Left ventricle myocardium superior (tissue), 1 donor: ENCODE measurements around the gene VNN1. TPM values are rescaled to one million over a fixed set of nuclear protein-coding genes. Genes with fewer than 3 reads are reported as not detected.
"Not testable (repeated sequence)": the region's sequence is repeated elsewhere in the genome, so short reads cannot be mapped to it uniquely, and the experiment has no call there.

Experiments used
- ATAC-seq: fragments of 200-7000 bp; cut with Tn5 transposase; one replicate; pipeline ENCODE4 v1.9.1; 2020; ENCODE audit warnings: mild to moderate bottlenecking, moderate library complexity
- DNase-seq: peaks from one replicate; pipeline ENCODE4 v3.0.0-alpha.2; 2020
- intact Hi-C: fragments of 100-400 bp; cut with micrococcal nuclease; formaldehyde crosslinking; loops from one replicate; pipeline ENCODE4 v1.11.0; 2022
- total RNA-seq: library from RNA; stranded (reverse); fragmentation: NEBNext Ultra II Directional; extraction: Animal tissue kit (Norgen Biotek cat#: 25700); gene quantifications from one replicate; pipeline ENCODE4 v1.2.1, GENCODE V29; 2021
- donor health status: DM: no; HTN: yes; CAD: no; lungs with severe emphysema.

Gene VNN1
- total RNA-seq, 1 donor from 2014 or later: 1.9 TPM

DNA sequence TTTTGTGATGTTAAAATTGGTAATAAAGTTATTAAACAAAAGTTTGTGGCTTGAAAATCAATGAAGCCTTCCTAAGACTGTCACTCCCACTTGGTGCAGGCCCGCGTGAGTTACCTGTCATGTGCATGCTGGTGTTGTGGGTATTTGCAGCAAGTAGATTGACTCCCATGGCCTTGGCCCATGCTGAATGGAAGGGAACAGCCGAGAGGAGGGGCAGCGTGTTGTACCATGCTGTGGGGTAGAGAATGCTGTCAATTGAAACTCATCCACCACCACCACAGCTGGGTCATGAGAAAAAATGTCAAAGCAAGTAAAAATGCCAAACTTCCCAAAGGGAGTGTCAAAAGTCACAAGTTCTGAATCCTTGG lies 12.7 kb upstream of the VNN1 start:
- intact Hi-C loops: no loop called here
- DNase-seq (no peak), ATAC-seq (no peak)

DNA sequence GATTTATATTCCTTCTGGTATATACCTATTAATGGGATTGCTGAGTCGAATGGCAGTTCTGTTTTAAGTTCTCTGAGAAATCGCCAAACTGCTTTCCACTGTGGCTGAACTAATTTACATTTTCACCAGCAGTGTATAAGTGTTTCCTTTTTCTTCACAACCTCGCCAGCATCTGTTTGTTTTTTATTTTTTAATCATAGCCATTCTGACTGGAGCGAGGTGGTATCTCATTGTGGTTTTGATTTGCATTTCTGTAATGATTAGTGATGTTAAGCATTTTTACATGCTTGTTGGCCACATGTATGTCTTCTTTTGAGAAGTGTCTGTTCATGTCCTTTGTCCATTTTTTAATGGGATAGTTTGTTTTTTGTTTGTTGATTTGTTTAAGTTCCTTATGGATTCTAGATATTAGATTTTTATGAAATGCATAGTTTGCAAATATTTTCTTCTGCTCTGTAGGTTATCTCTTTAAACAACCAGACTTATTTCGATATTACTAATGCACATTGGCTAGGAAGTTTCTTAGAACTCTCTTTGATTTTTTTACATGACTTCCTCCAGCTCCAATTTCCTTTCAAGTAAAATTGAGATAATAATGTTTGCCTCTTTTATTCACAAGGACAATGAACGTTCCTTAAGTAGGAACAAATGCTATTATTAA lies 12.2 kb upstream of the VNN1 start:
- intact Hi-C loops: no loop called here
- DNase-seq (no peak), ATAC-seq (no peak)

DNA sequence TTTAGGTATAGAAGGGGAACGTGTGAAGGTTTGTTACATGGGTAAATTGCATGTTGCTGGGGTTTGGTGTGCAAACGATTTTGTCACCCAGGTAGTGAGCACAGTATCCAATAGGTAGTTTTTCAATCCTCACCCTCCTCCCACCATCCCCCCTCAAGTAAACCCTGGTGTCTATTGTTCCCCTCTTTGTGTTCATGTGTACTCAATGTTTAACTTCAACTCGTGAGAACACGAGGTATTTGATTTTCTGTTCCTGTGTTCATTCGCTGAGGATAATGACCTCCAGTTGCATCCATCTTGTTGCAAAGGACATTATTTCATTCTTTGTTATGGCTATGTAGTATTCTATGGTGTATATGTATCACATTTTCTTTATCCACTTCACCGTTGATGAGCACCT lies 11.6 kb upstream of the VNN1 start:
- DNase-seq (no peak), ATAC-seq (no peak)
- intact Hi-C loops: no loop called here

DNA sequence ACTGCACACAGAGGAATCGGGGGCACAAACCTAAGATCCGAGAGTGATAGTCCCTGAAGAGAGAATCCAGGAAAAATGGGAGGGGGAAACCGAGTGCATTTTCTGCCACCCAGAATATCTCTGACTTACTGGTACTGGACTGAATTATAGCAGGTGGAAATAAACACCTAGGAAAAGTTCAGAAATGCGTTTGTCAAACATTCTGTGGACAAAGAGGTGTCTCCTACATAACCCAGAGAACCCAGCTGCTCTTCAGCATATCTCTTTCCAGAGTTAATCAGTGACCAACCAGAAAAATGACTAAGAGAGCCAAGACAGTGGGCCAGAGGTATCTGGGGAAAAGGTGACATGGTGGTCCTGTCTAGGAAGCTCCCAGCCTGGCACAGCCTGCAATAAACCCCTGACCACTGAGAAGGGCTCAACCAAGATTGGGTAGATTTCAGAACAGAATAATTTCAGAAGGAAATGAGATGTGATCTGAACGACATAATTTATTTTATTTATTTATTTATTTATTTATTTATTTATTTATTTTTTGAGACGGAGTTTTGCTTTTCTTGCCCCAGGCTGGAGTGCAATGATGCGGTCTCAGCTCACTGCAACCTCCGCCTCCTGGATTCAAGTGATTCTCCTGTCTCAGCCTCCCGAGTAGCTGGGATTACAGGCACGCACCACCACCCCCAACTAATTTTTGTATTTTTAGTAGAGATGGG lies 6.0 kb upstream of the VNN1 start:
- ATAC-seq: no peak
- intact Hi-C loops: no loop called here
- DNase-seq: no peak

DNA sequence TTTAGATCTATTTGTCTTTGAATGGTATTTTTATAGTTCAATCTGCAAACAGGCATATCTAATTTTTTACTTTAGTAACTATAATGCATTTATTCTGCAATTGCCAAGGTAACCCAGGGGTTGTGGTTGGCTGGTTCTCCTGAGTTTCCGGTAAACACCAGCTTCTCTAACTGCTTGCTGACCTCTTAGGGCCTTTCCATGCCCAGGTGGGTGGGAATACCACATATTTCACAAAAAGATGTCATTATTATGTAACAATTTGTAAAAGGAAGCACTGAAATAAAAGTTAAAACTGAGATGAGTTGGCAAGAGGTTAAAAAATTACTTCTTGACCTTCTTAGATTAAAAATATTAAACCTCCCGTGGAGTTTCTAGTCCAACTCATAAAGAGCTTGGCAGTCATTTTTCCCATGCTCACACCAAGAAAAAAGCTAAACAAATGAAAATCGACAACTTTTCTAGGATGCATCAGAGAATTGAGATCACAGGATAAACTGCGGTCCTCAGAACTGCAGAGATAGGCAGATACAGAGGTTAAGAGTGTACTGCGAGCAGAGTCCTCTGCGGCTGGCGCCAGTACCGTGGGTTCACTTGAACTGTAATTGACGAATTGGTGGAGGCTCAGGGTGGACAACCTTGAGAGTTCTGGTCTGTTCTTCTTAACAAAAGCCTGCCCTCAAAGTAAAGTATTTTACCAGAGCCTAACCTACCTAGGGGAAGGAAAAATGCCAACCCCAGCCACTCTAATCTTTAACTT lies 2.2 kb upstream of the VNN1 start:
- no peak for DNase-seq
- no peak for ATAC-seq
- intact Hi-C loops: no loop called here

DNA sequence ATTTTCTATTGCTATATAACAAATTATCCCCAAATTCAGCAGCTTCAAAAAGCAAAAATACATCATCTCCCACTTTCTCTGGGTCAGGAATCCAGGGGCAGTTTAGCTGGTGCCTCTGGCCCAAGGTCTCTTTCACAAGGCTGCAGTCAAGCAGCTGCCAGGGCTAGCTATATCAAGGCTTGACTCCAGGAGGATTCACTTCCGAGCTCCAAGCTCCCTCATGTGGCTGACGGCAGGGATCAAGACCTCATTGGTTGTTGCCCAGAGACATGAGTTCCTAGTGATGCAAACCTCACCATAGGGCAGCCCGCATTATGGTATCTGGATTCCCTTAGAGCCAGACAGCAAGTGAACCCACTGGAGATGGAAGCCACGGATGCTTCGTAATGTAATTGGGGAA lies 1.3 kb upstream of the VNN1 start:
- ATAC-seq (peak; percentile 41), DNase-seq (peak; percentile 25)
- intact Hi-C loops: no loop called here

DNA sequence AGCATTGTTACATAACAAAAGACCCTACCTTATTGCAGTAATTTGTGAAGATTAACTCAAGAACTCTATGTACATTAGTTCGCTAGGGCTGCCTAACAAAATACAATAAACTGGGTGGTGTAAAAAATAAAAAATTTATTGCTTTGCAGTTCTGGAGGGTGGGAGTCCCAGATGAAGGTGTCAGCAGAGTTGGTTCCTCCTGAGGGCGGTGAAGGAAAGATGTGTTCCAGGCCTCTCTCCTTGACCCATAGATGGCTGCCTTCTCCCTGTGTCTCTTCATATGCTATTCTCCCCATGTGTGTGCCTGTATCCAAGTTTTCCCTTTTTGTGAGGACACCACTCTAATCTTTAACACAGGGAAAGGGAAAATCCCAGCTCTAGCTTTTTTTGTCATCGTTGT lies 305 bp upstream of the VNN1 start:
- intact Hi-C loops: no loop called here
- ATAC-seq: peak; percentile 49
- DNase-seq: no peak

DNA sequence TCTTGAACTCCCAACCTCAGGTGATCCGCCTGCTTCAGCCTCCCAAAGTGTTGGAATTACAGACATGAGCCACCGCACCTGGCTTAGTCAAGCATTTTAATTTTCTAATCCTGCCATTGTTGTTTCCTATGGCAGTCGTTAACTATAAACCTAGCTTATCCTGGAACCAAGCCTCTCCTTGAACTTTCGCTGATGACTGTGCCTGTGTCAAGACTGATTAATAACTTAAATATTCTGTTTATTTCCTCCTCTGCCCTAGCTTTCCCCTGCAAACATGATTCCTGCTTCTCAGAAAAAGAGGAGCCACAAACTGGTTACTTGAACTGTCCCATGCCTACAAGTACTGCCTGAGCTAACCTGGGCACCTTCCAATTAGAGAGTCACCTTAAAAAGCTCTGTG lies 1.5 kb downstream of the VNN1 start:
- ATAC-seq: no peak
- intact Hi-C loops: no loop called here
- DNase-seq: no peak

DNA sequence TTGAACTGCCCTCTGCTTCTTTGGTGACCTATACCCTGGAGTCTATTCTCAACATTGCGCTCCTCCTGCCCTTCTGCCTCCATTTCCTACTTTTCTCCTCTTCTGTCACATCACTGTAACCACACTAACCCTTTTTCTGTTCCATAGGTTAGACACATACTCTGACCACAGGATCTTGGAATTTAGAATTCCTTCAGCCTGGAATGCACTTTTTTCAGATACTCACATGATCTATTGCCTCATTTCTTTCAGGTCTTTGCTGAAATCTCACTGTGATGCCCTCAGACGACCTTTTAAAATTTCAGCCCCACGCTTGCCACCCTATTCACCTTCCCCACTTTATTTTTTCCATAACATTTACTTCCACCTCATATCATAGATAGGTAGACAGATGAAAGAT lies 5.1 kb downstream of the VNN1 start:
- no peak for ATAC-seq
- intact Hi-C loops: no loop called here
- no peak for DNase-seq

DNA sequence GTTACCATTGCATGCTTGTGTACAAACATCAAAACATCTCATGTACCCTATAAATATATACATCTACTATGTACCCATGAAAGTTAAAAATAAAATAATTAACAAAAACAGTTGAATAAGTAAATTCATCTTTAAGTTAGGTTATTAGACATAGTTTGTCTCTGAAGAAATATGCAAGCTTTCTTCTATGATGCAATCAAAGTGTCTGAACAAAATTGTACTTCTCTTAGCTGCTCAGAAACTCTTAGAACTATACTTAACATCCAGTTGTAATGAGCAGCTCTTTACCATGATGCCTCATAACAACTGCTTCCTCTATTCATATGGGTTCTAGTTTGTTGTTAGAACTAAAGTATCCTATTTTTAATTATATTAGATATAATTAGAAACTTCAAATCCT lies 5.9 kb downstream of the VNN1 start:
- DNase-seq: no peak
- intact Hi-C loops: no loop called here

DNA sequence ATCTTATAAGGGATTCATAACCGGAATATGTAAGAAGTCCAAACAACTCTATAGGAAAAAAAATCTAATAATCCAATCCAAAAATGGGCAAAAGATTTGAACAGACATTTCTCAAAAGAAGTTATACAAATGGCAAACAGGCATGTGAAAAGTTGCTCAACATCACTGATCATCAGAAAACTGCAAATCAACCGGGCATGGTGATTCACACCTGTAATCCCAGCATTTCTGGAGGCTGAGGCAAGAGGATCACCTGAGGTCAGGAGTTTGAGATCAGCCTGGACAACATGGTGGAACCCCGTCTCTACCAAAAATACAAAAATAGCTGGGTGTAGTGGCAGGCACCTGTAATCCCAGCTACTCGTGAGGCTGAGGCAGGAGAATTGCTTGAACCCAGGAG lies 7.1 kb downstream of the VNN1 start:
- intact Hi-C loops, DNase-seq, ATAC-seq: not testable (repeated sequence)

More for the DNA sequence above, 5.9 kb downstream of the VNN1 start:
- no peak for ATAC-seq

DNA sequence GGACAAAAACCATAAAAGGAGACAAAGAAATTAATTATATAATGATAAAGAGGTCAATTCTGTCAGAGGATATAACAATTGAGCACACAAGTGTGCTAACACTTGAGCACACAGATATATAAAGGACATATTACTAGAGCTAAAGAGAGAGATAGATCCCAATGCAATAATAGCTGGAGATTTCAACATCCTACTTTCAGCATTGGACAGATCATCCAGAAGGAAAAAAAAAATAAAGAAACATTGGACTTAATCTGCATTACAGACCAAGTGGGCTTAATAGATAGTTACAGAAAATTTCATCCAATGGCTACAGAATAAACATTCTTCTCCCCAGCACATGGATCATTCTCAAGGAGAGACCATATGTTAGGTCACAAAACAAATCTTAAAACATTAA lies 9.9 kb downstream of the VNN1 start:
- DNase-seq: no peak
- no peak for ATAC-seq
- intact Hi-C loops: no loop called here

DNA sequence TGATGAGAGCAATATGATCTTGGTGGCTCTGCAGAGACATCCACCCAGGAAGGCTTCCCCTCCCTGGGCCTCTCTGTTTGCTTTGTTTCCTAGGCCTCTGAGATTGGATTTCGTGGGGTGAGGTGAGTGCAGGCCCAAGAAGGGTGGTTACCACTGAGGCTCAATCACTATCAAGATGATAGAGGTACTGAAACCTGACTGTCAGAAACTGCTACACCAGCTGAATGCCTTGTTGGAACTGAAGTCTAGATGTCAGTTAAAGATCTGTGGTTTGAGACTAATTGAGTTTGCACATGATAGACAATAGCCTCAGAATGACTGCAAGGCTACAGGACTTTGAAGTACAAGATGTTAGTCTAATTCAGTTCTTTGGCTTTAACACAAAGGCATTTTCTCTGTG lies 15.2 kb downstream of the VNN1 start:
- DNase-seq (no peak), ATAC-seq (no peak)
- intact Hi-C loops: no loop called here

DNA sequence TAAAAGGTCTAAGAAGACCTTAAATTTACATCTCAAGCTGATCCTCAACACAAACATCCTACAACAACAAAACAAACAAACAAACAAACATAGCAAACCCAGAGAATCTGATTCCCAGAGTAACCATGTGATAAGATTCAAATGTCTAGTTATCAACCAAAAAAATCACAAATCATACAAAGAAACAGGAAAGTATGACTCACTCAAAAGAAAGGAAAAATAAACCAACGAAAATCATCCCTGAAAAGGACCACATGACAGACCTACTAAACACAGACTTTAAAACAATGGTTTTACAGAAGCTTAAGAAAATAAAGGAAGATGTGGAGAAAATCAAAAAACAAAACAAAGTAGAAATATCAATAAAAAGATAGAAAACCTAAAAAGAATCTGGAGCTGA lies 18.1 kb downstream of the VNN1 start:
- ATAC-seq (no peak), DNase-seq (no peak)
- intact Hi-C loops: no loop called here

DNA sequence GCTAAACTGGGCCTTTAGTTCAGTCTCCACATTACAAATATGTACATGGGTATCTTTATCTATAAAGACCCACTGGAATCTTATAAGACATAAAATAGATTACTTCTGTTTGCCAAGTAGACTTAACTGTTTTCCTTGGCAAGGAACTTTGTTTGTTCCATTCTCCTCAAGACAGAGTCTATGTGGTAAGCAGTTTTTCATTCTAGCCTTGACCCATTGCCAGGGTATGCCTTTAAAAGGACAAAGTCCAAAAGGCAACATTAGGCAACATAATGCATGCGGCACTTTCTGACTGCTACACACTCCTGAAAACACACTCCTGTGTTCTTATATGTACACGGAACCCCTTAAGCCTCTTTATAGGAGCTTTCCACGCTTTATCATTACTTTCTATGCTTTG lies 20.4 kb downstream of the VNN1 start:
- intact Hi-C loops: no loop called here
- ATAC-seq (peak; percentile 45), DNase-seq (no peak)

DNA sequence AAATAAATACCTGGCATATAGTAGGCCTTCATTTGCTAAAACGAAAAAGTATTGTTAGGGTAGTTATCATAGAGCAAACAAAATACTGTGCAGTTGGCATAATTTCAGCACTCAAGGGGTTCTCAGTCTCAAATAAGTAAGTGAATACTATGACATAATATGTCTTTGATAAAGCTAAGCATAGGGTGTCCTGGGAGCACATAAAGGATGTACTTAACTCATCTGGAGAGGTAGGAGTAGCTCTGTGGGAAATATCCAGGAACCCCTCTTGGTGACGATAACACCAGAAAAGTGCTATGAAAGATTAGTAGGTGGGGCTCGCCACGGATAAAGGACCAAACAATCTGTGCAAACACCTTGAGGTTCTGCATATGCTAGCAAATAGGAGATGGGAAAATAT lies 23.2 kb downstream of the VNN1 start:
- intact Hi-C loops: no loop called here
- ATAC-seq (no peak), DNase-seq (no peak)

DNA sequence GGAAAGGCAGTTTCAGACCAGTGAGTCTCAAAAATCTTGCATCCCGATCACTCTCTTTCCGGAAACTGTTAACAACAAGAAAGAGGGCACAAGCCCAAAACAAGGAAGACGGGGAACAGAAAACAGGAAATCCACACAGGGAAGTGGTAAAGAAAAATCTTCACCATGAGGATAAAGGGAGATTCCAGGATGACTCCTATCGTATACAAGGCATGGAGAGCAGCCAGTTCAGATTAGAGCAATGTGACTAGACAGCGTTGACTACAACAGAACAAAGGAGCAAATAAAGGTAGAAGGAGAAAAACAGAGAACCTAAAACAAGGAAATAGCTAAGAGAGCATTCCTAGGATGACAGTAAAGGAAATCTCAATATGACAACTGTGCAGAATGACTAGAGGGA lies 26.5 kb downstream of the VNN1 start:
- DNase-seq (no peak), ATAC-seq (no peak)
- intact Hi-C loops: no loop called here

DNA sequence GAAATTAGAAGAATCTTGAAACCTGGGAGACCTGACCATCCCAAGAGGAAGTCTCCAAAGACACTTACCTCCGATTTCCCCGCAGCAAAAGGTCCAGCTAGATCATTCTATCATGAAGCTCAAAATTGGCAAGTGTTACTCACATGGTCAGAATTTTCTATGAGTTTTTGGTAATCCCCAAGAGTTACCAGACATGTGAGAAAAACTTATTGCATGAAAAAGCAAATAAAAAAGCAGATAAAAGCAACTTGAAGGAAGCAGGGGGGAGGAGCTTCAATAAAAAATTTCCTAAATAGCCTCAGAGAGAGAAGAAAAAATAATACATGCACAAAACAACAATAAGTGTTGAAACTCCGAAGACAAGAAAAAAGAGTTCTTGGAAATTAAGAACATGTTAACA lies 27.3 kb downstream of the VNN1 start:
- no peak for ATAC-seq
- intact Hi-C loops: no loop called here

DNA sequence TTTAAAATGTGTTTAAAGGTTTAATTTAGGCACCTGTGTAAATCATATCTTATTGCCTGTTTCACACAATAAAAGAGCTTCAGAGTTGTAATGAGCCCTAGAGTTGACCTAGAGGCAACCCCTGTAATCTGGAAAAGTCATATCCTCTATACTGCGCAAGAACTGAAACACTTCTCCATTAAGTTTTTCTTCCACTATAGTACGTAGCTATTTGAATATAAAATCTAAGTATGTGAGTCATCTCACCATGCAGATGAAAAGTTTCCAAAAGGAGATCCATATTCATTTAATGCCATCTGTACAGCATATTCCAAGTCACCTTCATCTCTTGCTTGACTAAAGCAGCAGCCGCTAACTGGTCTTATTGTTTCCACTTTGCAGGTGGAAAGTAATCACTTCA lies 28.8 kb downstream of the VNN1 start:
- intact Hi-C loops: no loop called here
- no peak for ATAC-seq
- DNase-seq: no peak

More for the DNA sequence above, 27.3 kb downstream of the VNN1 start:
- no peak for DNase-seq

DNA sequence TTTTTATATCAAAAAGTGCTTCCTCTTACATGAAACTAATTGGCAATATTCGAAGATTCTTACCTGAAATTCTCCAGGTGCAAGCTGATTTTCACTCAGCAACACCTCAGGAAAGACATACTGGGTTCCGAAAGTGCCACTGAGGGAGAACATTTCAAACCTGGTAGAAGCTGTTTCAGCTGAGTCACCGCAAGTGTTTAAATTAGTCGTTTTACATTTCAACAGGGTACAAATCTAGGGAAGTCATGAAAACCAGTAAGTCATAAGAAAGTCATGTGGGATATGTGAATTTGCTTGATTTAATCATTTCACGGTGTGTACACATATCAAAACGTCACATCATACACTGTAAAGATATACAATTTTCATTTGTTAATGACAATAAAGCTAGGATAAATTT lies 29.6 kb downstream of the VNN1 start:
- DNase-seq: no peak
- no peak for ATAC-seq
- intact Hi-C loops: no loop called here

DNA sequence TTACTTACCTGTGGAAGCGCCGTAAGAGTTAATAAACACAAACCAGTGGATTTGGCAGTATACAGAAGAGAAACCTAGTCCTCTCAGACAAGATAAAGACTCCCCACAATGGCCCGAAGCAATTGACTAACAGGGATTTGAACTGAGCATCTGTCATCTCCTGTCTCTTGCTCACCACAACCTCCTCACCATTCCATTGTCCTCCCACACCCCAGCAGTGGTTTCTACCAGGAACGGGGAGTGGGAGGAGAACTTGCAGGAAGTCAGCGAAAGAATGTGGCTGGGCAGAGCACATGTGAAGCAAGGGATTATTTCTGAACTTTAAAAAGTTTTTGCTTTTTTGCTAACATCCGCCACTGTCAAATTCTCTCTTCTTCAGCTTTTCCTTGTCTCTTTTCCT lies 30.3 kb downstream of the VNN1 start:
- ATAC-seq: no peak
- intact Hi-C loops: no loop called here
- no peak for DNase-seq
